ENCODE results near the gene DEAF1. TPM values are rescaled to one million over a fixed set of nuclear protein-coding genes. Genes with fewer than 3 reads are reported as not detected.
A peak's percentile ranks its signal among the peaks of the same experiment; 100 is the strongest.

Gene DEAF1
- total and polyA plus RNA-seq, 3 experiments from 2014 or later: 36.3 to 54.6 (median 52.1) TPM

GRCh38 chr11:627308-627576 lies 67.8 kb downstream of the DEAF1 start:
- ChIA-PET POLR2A (interaction anchor here (0.6 kb wide), 1 partner anchor 58 kb away, joined by 6 read pairs; no protein-coding TSS in a partner anchor), CTCF (interaction anchor here (1.3 kb wide), 1 partner anchor 73 kb away, joined by 3 read pairs; no protein-coding TSS in a partner anchor)
- peaks cover 16 to 27% of the 10 kb centered on the region in 2 donors for H3K27me3 Mint-ChIP-seq
- Histone ChIP-seq H3K27ac (ENCODE audit: low read depth, low read length) (no peak overlapping the region), H3K4me1 (ENCODE audit: insufficient read depth, low read length) (peaks cover 9% of the 10 kb centered on the region), H3K4me3 (ENCODE audit: low read length) (no peak overlapping the region), H3K27me3 (ENCODE audit: insufficient read depth, low read length, poor library complexity, severe bottlenecking) (peaks cover 4% of the 10 kb centered on the region), H3K36me3 (ENCODE audit: insufficient read depth, low read length) (no peaks in the 10 kb centered on the region), H3K9me3 (ENCODE audit: low read length) (no peaks in the 10 kb centered on the region)
- no peak overlapping the region for H3K27ac Mint-ChIP-seq
- H3K9me3 Mint-ChIP-seq: peaks cover 0 to 2% (median 0%) of the 10 kb centered on the region in 5 donors
- H3K4me3 Mint-ChIP-seq: no peak overlapping the region
- peaks cover 0 to 3% (median 1%) of the 10 kb centered on the region in 3 donors for H3K36me3 Mint-ChIP-seq
- H3K4me1 Mint-ChIP-seq: peaks cover 14 to 24% (median 20%) of the 10 kb centered on the region in 3 donors
- DNase-seq: no peak

- CTCF ChIA-PET: interaction anchor here (1.3 kb wide), 1 partner anchor 72 kb away, joined by 3 read pairs; no protein-coding TSS in a partner anchor
- peaks cover 18 to 27% of the 10 kb centered on the region in 2 donors for H3K27me3 Mint-ChIP-seq
Measured at GRCh38 chr11:626475-627307, 68.3 kb downstream of the DEAF1 start, which contains the start of gene SCT. TSS of gene SCT (minus strand) at chr11:627181. CDS start at chr11:627143, 38 bp downstream.

GRCh38 chr11:625636-626268 lies 69.3 kb downstream of the DEAF1 start:
- no peaks in the 10 kb centered on the region for H3K36me3 ChIP-seq (ENCODE audit: insufficient read depth, low read length)
- H3K27me3 ChIP-seq (ENCODE audit: insufficient read depth, low read length, poor library complexity, severe bottlenecking): peaks cover 4% of the 10 kb centered on the region
- peaks cover 9% of the 10 kb centered on the region for H3K4me1 ChIP-seq (ENCODE audit: insufficient read depth, low read length)
- Mint-ChIP-seq H3K36me3 (peaks cover 0 to 3% (median 1%) of the 10 kb centered on the region in 3 donors), H3K4me3 (no peak overlapping the region), H3K4me1 (peaks cover 15 to 24% (median 20%) of the 10 kb centered on the region in 3 donors), H3K27me3 (peaks cover 18 to 27% of the 10 kb centered on the region in 2 donors), H3K27ac (no peak overlapping the region), H3K9me3 (peaks cover 0 to 2% (median 0%) of the 10 kb centered on the region in 5 donors)
- no peaks in the 10 kb centered on the region for H3K9me3 ChIP-seq (ENCODE audit: low read length)
- DNase-seq: peak in 1 of 5 donors; percentile 52
- CTCF ChIA-PET: no interaction called here
- no peak overlapping the region for H3K27ac ChIP-seq (ENCODE audit: low read depth, low read length)
- POLR2A ChIA-PET: no interaction called here
- H3K4me3 ChIP-seq (ENCODE audit: low read length): no peak overlapping the region

More at GRCh38 chr11:626475-627307, 68.3 kb downstream of the DEAF1 start, which contains the start of gene SCT:
- Histone ChIP-seq H3K4me1 (ENCODE audit: insufficient read depth, low read length) (peaks cover 9% of the 10 kb centered on the region), H3K9me3 (ENCODE audit: low read length) (no peaks in the 10 kb centered on the region), H3K27ac (ENCODE audit: low read depth, low read length) (no peak within 1 kb of the TSS), H3K36me3 (ENCODE audit: insufficient read depth, low read length) (no peaks in the 10 kb centered on the region), H3K4me3 (ENCODE audit: low read length) (no peak within 1 kb of the TSS), H3K27me3 (ENCODE audit: insufficient read depth, low read length, poor library complexity, severe bottlenecking) (peaks cover 4% of the 10 kb centered on the region)
- DNase-seq: no peak
- Mint-ChIP-seq H3K4me3 (peak within 1 kb of the TSS in 3 of 7 donors; percentile 5 to 78 (median 38)), H3K36me3 (peaks cover 0 to 3% (median 1%) of the 10 kb centered on the region in 3 donors), H3K4me1 (peaks cover 15 to 24% (median 20%) of the 10 kb centered on the region in 3 donors), H3K9me3 (peaks cover 0 to 2% (median 0%) of the 10 kb centered on the region in 5 donors), H3K27ac (peak within 1 kb of the TSS in 1 of 8 donors; percentile 92)
- POLR2A ChIA-PET: interaction anchor here (0.6 kb wide), 1 partner anchor 58 kb away, joined by 6 read pairs; no protein-coding TSS in a partner anchor

- no peaks in the 10 kb centered on the region for H3K9me3 ChIP-seq (ENCODE audit: low read length)
- DNase-seq: no peak
- Mint-ChIP-seq H3K27me3 (peaks cover 18 to 27% of the 10 kb centered on the region in 2 donors), H3K4me1 (peaks cover 15 to 24% (median 20%) of the 10 kb centered on the region in 3 donors), H3K9me3 (peaks cover 0 to 2% (median 0%) of the 10 kb centered on the region in 5 donors), H3K36me3 (peaks cover 0 to 3% (median 1%) of the 10 kb centered on the region in 3 donors), H3K4me3 (no peak within 1 kb of the TSS), H3K27ac (no peak within 1 kb of the TSS)
- H3K27me3 ChIP-seq (ENCODE audit: insufficient read depth, low read length, poor library complexity, severe bottlenecking): peaks cover 4% of the 10 kb centered on the region
- ChIA-PET POLR2A (no interaction called here), CTCF (no interaction called here)
- peaks cover 9% of the 10 kb centered on the region for H3K4me1 ChIP-seq (ENCODE audit: insufficient read depth, low read length)
- H3K27ac ChIP-seq (ENCODE audit: low read depth, low read length): no peak within 1 kb of the TSS
- no peaks in the 10 kb centered on the region for H3K36me3 ChIP-seq (ENCODE audit: insufficient read depth, low read length)
- H3K4me3 ChIP-seq (ENCODE audit: low read length): no peak within 1 kb of the TSS
Measured at GRCh38 chr11:624705-625635, 70.1 kb downstream of the DEAF1 start, which contains the start of gene CDHR5. TSS of gene CDHR5 (minus strand) at chr11:624955. CDS start at chr11:624902, 53 bp downstream.

- ChIA-PET CTCF (no interaction called here), POLR2A (no interaction called here)
- Histone ChIP-seq H3K4me3 (ENCODE audit: low read length) (no peak overlapping the region), H3K27ac (ENCODE audit: low read depth, low read length) (no peak overlapping the region), H3K4me1 (ENCODE audit: insufficient read depth, low read length) (peaks cover 6% of the 10 kb centered on the region), H3K36me3 (ENCODE audit: insufficient read depth, low read length) (no peaks in the 10 kb centered on the region), H3K9me3 (ENCODE audit: low read length) (no peaks in the 10 kb centered on the region), H3K27me3 (ENCODE audit: insufficient read depth, low read length, poor library complexity, severe bottlenecking) (peaks cover 4% of the 10 kb centered on the region)
- no peak overlapping the region for H3K4me3 Mint-ChIP-seq
- peaks cover 12 to 18% (median 15%) of the 10 kb centered on the region in 3 donors for H3K4me1 Mint-ChIP-seq
- H3K36me3 Mint-ChIP-seq: peaks cover 0 to 3% (median 1%) of the 10 kb centered on the region in 3 donors
- peaks cover 18 to 27% of the 10 kb centered on the region in 2 donors for H3K27me3 Mint-ChIP-seq
- peaks cover 0 to 2% (median 0%) of the 10 kb centered on the region in 5 donors for H3K9me3 Mint-ChIP-seq
- H3K27ac Mint-ChIP-seq: no peak overlapping the region
- peak in 1 of 5 donors; percentile 50 for DNase-seq
Measured at GRCh38 chr11:623999-624704, 70.9 kb downstream of the DEAF1 start.

- peaks cover 15 to 22% of the 10 kb centered on the region in 2 donors for H3K27me3 Mint-ChIP-seq
- peaks cover 0 to 2% (median 0%) of the 10 kb centered on the region in 5 donors for H3K9me3 Mint-ChIP-seq
- H3K9me3 ChIP-seq (ENCODE audit: low read length): no peaks in the 10 kb centered on the region
- H3K4me3 ChIP-seq (ENCODE audit: low read length): no peak overlapping the region
- no peak overlapping the region for H3K27ac ChIP-seq (ENCODE audit: low read depth, low read length)
- H3K36me3 Mint-ChIP-seq: peaks cover 0 to 1% (median 1%) of the 10 kb centered on the region in 3 donors
- ChIA-PET POLR2A (no interaction called here), CTCF (no interaction called here)
- peaks cover 6 to 11% (median 7%) of the 10 kb centered on the region in 3 donors for H3K4me1 Mint-ChIP-seq
- H3K4me3 Mint-ChIP-seq: peak overlapping the region in 1 of 7 donors; percentile 12
- H3K27me3 ChIP-seq (ENCODE audit: insufficient read depth, low read length, poor library complexity, severe bottlenecking): peaks cover 4% of the 10 kb centered on the region
- peaks cover 2% of the 10 kb centered on the region for H3K4me1 ChIP-seq (ENCODE audit: insufficient read depth, low read length)
- no peak for DNase-seq
- H3K36me3 ChIP-seq (ENCODE audit: insufficient read depth, low read length): no peaks in the 10 kb centered on the region
- no peak overlapping the region for H3K27ac Mint-ChIP-seq
Measured at GRCh38 chr11:623349-623869, 71.6 kb downstream of the DEAF1 start.

GRCh38 chr11:621838-622237 lies 73.2 kb downstream of the DEAF1 start:
- Mint-ChIP-seq H3K27ac (no peak overlapping the region), H3K4me3 (no peak overlapping the region)

More at GRCh38 chr11:621838-622237, 73.2 kb downstream of the DEAF1 start:
- Histone ChIP-seq H3K4me3 (ENCODE audit: low read length) (no peak overlapping the region), H3K36me3 (ENCODE audit: insufficient read depth, low read length) (no peaks in the 10 kb centered on the region), H3K4me1 (ENCODE audit: insufficient read depth, low read length) (no peaks in the 10 kb centered on the region), H3K27me3 (ENCODE audit: insufficient read depth, low read length, poor library complexity, severe bottlenecking) (peaks cover 4% of the 10 kb centered on the region), H3K27ac (ENCODE audit: low read depth, low read length) (no peak overlapping the region), H3K9me3 (ENCODE audit: low read length) (no peaks in the 10 kb centered on the region)
- Mint-ChIP-seq H3K27me3 (peaks cover 7 to 13% of the 10 kb centered on the region in 2 donors), H3K9me3 (no peaks in the 10 kb centered on the region), H3K36me3 (peaks cover 0 to 1% (median 0%) of the 10 kb centered on the region in 3 donors), H3K4me1 (peaks cover 0 to 3% (median 1%) of the 10 kb centered on the region in 3 donors)
- CTCF ChIA-PET: no interaction called here
- no peak for DNase-seq
- POLR2A ChIA-PET: no interaction called here
